Lower lobe of right lung (tissue), 2 donors: Measurements from ENCODE around the gene EVI5L. TPM values are rescaled to one million over a fixed set of nuclear protein-coding genes. Genes with fewer than 3 reads are reported as not detected.

ENCODE experiments used
- ATAC-seq, 2 donors: fragments of 200-7000 bp; cut with Tn5 transposase; one replicate each; pipeline ENCODE4 v1.9.1; 2020 to 2022; ENCODE audit warnings: mild to moderate bottlenecking in 2 of 2, moderate library complexity in 2 of 2
- DNase-seq: peaks from one replicate; pipeline ENCODE4 v3.0.0-alpha.2; 2020
- H3K27ac ChIP-seq: fragments of 200-600 bp; one replicate; pipeline ENCODE4 v1.8.0; 2022
- H3K27me3 ChIP-seq: fragments of 200-600 bp; one replicate; pipeline ENCODE4 v1.8.0; 2022; ENCODE audit warnings: low read depth
- H3K36me3 ChIP-seq: fragments of 200-600 bp; one replicate; pipeline ENCODE4 v1.8.0; 2022; ENCODE audit warnings: mild to moderate bottlenecking
- H3K4me1 ChIP-seq: fragments of 200-600 bp; one replicate; pipeline ENCODE4 v1.8.0; 2022
- H3K4me3 ChIP-seq: fragments of 200-600 bp; one replicate; pipeline ENCODE4 v1.8.0; 2022; ENCODE audit warnings: mild to moderate bottlenecking
- H3K9me3 ChIP-seq: fragments of 200-600 bp; one replicate; pipeline ENCODE4 v1.8.0; 2022
- CTCF ChIP-seq: fragments of 200-600 bp; IDR thresholded peaks from one replicate; pipeline ENCODE4 v1.8.0; 2022; ENCODE audit warnings: antibody characterized with exemption, mild to moderate bottlenecking
- intact Hi-C: fragments of 100-400 bp; cut with DNase I; formaldehyde crosslinking; loops from one replicate; pipeline ENCODE4 v1.11.0; 2022
- total RNA-seq: library from RNA; stranded (reverse); fragmentation: NEBNext Ultra II Directional; extraction: Animal tissue kit (Norgen Biotek cat#: 25700); gene quantifications from one replicate; pipeline ENCODE4 v1.2.1, GENCODE V29; 2021
- donor health status: DM: no; HTN: yes; CAD: no; lungs with severe emphysema.

The EVI5L gene
- total RNA-seq, 1 donor from 2014 or later = 11.7 TPM

DNA sequence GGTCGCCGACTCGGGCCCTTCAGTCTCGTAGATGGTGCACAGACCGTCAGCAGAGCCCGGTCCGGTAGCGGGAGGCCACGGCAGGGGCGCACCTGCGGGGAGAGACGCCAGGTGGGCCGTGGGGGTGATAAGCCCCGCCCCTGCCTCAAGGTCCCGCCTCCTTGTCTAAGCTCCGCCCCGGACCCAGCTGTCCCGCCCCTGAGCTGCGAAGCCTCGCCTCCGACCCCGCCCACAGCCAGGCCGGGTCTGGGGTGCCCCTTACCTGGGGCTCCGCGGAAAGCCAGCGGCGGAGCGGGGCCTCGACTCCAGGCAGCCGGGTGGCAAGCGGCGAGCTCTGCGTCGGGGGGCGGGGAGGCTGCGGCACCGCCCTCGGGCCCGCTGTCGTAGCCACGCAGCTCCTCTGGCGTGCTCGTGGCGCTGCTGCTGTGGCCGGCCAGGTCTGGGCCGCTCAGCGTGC, 39.5 kb downstream of the EVI5L start:
- Histone ChIP-seq H3K27me3 (peaks cover 28% of the 10 kb centered on the region), H3K4me1 (peaks cover 45% of the 10 kb centered on the region), H3K36me3 (no peaks in the 10 kb centered on the region), H3K4me3 (peak overlapping the region; percentile 55), H3K9me3 (no peaks in the 10 kb centered on the region), H3K27ac (peak overlapping the region; percentile 42)
- TF ChIP-seq CTCF = no peak
- intact Hi-C loops = no loop called here
- ATAC-seq (peak; percentile 69), DNase-seq (peak; percentile 74)

DNA sequence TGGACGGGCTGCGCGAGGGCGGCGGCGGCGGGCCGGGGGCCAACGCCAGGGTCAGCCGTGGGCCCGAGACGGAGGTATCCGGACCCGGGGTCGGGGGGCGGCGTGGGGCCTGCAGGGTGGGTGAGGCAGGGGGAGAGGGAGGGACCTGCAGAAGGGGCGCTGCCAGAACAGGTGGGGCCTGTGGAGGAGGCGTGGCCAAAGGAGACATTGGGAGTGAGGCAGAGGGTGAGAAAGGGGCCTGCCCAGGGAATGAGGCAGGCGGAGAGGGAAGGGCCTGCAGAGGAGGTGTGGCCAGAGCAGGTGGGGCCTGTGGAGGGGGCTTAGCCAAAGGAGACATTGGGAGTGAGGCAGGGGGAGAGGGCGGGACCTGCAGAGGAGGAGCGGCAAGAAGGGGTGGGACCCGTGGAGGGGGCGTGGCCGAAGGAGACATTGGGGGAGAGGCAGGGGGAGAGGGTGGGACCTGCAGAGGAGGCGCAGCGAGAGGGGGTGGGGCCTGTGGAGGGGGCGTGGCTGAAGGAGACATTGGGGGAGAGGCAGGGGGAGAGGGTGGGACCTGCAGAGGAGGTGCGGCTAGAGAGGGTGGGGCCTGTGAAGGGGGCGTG, 40.0 kb downstream of the EVI5L start:
- Histone ChIP-seq H3K4me3 (peak overlapping the region; percentile 55), H3K27ac (no peak overlapping the region), H3K9me3 (no peaks in the 10 kb centered on the region), H3K4me1 (peaks cover 45% of the 10 kb centered on the region), H3K36me3 (no peaks in the 10 kb centered on the region), H3K27me3 (peaks cover 31% of the 10 kb centered on the region)
- ATAC-seq (peak in 1 of 2 donors; percentile 1), DNase-seq (peak; percentile 70)
- TF ChIP-seq CTCF = no peak
- intact Hi-C loops = no loop called here

DNA sequence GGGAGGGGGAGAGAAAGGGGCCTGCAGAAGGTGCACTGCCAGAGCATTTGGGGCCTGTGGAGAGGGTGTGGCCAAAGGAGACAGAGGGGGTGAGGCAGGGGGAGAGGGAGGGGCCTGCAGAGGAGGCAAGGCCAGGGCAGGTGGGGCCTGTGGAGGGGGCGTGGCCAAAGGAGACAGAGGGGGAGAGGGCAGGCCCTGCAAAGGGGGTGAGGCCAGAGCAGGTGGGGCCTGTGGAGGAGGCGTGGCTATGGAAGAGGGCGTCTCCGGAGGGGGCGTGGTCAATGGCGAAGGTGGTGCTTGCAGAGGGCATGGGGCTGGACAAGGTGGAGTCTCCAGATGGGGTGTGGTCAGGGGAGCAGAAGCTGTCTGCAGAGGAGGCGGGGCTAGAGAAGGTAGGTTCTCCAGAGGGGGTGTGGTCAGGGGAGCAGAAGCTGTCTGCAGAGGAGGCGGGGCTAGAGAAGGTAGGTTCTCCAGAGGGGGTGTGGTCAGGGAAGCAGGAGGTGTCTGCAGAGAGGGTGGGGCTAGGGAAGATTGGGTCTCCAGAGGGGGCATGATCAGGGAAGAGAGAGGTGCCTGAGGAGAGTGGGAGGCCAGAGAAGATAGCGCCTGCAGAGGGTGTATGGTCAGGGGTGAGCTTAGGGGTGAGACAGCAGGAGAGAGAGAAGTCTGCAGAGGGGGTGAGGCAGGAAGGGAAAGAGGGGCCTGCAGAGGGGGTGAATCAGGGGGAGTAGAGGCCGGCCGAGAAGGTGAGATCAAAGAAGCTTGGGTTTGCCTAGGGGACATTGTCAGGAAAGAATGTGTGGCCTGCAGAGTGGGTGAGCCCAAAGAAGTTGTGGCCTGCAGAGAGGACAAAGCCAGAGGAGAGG, 40.8 kb downstream of the EVI5L start:
- ATAC-seq = no peak
- DNase-seq = no peak
- Histone ChIP-seq H3K4me1 (peaks cover 45% of the 10 kb centered on the region), H3K27ac (no peak overlapping the region), H3K27me3 (peaks cover 31% of the 10 kb centered on the region), H3K4me3 (no peak overlapping the region), H3K36me3 (no peaks in the 10 kb centered on the region), H3K9me3 (no peaks in the 10 kb centered on the region)
- TF ChIP-seq CTCF = no peak
- intact Hi-C loops = no loop called here

DNA sequence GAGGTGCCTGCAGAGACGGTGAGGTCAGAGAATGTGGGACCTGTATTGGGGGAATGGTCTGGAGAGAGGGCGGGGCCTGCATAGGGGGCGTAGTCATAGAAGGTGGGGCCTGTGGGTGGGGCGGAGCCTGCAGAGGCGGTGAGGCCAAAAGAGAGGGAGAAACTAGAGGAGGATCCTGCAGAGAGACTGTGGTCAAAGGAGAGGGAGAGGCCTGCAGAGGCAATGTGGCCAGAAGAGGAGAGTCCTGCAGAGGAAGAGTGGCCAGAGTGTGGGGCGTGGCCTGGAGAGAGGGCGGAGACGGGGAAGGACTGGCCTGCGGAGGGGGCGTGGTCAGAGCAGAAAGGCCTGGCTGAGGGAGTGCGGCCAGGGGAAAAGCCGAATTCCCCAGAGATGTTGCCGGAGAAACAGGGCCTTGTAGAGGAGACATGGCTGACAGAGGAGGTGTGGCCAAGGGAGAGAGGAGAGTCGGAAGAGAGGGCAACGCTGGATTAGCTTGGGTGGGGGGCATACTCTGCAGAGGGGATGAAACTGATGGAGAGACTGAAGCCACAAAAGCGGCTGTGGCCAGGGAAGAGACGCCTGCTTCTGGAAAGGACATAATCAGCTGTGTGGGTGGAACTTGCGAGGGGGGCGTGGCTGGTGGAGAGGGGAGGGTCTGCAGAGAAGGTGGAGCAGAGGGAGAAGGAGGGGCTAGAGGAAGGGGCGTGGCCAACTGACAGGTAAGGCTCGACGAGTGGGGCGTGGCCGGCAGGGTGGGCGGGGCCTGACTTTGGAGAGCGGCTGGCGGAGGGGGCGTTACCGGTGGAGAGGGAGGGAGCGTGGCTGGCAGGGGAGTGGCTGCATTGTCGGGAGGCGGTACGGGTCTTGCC, 41.7 kb downstream of the EVI5L start:
- peaks cover 45% of the 10 kb centered on the region for H3K4me1 ChIP-seq
- H3K9me3 ChIP-seq = no peaks in the 10 kb centered on the region
- ATAC-seq (peak; percentile 62 to 76), DNase-seq (peak; percentile 96)
- TF ChIP-seq CTCF = no peak
- H3K4me3 ChIP-seq = peak overlapping the region; percentile 29
- intact Hi-C loops = no loop called here
- no peak overlapping the region for H3K27ac ChIP-seq
- H3K27me3 ChIP-seq = peaks cover 31% of the 10 kb centered on the region
- H3K36me3 ChIP-seq = no peaks in the 10 kb centered on the region
